ENCODE data around the gene PPP2CA.

GRCh38 chr5:134148986-134149539 is 76.8 kb downstream of the PPP2CA start:
- TF ChIP-seq CTCF (IDR thresholded peaks at IDR 0.05; ENCODE audit: low read depth, low read length), result no peak
- TF ChIP-seq MAX (IDR thresholded peaks at IDR 0.05; ENCODE audit: low read depth, low read length), result no peak
- TF ChIP-seq POLR2A (IDR thresholded peaks at IDR 0.05; ENCODE audit: extremely low read depth, insufficient read length), result no peak
- TF ChIP-seq MYC (IDR thresholded peaks at IDR 0.05; ENCODE audit: low read depth, low read length), result no peak
